SW 1271 (cell line): ENCODE data around the gene FES.

Source experiments
- DNase-seq, 2 experiments: peaks; one replicate each; lab custom pipeline; 2025; lab: John Stamatoyannopoulos, UW

FES gene

GRCh38 chr15:90876046-90876445, 8.3 kb upstream of the FES start:
- DNase-seq: no peak

- no peak for DNase-seq
These were observed 7.7 kb upstream of the FES start for GRCh38 chr15:90876512-90877170.

DNA sequence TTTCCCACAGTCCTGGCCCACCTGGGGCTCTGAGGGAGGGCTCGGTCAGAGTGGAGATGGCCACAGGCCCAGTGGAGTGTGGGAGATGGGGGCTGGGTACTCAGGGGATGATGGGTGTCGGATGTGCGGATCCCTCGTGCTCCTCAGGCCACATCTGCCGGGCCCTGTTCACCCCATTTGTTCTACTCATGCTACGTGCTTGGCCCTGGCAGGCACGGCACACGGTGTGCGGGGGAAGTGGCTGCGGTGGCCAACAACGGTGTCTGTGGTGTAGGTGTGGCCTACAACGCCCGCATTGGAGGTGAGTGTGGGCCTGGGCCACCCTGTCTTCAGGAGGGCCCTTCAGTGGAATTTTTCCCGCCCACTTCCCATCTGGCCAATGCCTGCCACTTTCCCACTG, 7.0 kb upstream of the FES start:
- no peak for DNase-seq

GRCh38 chr15:90877996-90878395, 6.3 kb upstream of the FES start:
- no peak for DNase-seq

- no peak for DNase-seq
These were observed 5.6 kb upstream of the FES start for GRCh38 chr15:90878660-90879059.

DNA sequence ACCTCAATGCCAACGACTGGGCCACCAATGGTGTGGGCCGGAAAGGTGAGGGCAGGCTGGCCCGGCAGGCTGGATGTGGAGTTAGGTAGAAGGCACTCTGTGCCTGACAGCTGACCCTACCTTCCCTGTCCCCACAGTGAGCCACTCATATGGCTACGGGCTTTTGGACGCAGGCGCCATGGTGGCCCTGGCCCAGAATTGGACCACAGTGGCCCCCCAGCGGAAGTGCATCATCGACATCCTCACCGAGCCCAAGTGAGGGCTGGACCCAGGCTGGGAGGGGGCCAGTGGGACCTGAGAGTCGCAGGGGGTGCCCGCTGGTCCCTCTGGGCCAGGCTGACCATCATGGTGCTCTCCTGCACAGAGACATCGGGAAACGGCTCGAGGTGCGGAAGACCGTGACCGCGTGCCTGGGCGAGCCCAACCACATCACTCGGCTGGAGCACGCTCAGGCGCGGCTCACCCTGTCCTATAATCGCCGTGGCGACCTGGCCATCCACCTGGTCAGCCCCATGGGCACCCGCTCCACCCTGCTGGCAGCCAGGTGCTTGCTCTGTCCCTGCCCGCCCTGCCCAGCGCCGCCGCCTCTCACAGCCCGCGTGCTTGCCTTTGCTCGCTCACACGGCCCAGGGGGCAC, 4.5 kb upstream of the FES start:
- no peak for DNase-seq

DNA sequence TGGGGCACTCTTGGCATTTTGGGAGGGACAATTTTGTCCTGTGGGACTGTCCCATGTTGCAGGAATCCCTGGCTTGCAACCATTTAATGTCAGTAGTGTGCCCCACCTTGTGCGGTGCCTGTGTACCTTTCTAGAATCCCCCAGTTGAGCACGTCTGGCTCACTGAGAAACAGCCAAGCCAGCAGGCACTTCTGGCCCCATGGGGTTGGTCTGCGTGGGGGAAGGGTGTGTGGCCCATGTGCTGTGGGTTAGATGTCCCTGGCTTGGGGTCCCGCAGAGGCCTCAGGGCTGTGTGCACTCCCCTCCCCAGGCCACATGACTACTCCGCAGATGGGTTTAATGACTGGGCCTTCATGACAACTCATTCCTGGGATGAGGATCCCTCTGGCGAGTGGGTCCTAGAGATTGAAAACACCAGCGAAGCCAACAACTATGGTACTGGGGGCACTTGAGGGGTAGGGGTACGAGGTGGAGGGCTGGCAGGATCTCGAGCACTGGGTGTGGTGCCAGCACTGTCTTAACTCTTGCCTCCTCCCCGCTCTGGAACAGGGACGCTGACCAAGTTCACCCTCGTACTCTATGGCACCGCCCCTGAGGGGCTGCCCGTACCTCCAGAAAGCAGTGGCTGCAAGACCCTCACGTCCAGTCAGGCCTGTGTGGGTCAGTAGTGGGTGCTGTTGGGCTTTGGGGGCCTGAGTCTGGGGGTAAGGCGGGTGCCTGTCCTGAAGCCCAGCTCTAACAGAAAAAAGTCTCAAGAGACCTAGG, 3.7 kb upstream of the FES start:
- no peak for DNase-seq

- DNase-seq: no peak
These were observed 2.9 kb upstream of the FES start for GRCh38 chr15:90881181-90881977.

- DNase-seq: no peak
These were observed 2.2 kb upstream of the FES start for GRCh38 chr15:90881978-90882721.

- DNase-seq: no peak
These were observed 1.4 kb upstream of the FES start for GRCh38 chr15:90882781-90883525.

DNA sequence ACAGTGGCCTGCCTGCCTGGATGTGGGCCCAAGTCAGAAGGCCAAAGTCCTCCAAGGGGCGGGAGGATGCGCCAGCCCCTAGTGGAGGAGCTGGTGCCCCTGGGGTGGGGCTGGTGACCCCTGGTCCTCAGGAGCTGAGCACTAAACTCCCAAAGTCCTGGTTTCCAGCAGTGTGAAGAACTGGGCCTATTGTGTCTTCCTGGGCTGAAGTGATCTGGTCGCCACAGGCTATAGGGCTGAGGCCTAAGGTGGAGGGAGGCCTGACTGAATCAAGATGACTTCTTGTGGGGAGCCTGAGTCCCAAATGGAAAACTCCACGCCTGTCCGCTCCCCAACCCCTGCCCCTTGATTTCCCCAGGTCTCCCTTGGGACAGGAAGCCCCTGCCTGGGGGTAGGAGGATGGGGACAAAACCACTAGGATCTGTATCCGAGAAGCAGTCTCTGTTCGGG, 753 bp upstream of the FES start:
- no peak for DNase-seq

DNA sequence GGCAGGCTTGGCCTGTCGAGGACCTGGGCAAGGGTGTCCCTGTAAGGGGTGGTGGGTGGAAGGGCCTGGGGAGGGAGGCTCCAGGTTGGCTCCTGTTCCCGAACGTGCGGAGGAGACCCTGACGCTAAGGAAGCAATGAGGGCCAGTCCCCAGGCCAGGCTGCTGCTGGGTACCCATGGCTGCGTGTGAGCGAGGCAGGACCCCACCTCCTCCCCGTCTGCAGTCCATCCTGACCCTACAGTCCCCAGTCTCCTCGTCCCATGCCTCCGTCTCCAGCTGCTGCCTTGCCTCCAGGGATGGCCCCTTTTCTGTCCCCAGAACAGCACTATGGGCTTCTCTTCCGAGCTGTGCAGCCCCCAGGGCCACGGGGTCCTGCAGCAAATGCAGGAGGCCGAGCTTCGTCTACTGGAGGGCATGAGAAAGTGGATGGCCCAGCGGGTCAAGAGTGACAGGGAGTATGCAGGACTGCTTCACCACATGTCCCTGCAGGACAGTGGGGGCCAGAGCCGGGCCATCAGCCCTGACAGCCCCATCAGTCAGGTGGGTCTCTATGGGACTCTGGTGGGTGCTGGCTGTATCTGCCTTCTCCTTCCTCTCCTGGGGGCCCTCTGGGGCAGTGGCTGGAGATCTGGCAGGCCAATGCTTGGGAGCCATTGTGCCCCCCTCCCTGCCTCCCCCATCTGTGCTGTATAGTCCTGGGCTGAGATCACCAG, 571 bp downstream of the FES start:
- no peak for DNase-seq

- DNase-seq: peak in 1 of 2 experiments; percentile 47
These were observed 1.4 kb downstream of the FES start for GRCh38 chr15:90885432-90886290.

GRCh38 chr15:90886291-90886614, 1.9 kb downstream of the FES start:
- DNase-seq: no peak

DNA sequence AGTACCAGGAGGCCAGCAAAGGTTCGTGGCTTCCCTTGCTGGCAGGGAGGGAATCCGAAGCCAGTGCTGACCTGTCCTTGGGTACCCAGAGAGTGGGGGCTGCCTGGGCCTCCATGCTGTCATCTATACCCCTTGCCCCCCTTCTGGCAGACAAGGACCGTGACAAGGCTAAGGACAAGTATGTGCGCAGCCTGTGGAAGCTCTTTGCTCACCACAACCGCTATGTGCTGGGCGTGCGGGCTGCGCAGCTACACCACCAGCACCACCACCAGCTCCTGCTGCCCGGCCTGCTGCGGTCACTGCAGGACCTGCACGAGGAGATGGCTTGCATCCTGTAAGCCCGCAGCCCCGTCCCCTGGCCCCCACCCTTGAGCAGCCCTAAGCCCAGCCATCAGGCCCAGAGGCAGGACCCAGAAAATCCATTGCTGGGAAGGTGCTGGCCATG, 2.8 kb downstream of the FES start:
- DNase-seq: no peak

DNA sequence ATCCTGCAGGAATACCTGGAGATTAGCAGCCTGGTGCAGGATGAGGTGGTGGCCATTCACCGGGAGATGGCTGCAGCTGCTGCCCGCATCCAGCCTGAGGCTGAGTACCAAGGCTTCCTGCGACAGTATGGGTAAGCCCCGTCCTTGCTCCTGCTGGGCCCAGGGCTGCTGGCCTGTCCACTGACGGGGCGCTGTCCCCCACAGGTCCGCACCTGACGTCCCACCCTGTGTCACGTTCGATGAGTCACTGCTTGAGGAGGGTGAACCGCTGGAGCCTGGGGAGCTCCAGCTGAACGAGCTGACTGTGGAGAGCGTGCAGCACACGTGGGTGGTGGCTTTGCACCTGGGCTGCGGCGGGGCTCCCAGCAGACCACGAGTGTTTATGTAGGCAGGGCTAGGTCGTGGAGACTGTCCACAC, 5.0 kb downstream of the FES start:
- DNase-seq: no peak

DNA sequence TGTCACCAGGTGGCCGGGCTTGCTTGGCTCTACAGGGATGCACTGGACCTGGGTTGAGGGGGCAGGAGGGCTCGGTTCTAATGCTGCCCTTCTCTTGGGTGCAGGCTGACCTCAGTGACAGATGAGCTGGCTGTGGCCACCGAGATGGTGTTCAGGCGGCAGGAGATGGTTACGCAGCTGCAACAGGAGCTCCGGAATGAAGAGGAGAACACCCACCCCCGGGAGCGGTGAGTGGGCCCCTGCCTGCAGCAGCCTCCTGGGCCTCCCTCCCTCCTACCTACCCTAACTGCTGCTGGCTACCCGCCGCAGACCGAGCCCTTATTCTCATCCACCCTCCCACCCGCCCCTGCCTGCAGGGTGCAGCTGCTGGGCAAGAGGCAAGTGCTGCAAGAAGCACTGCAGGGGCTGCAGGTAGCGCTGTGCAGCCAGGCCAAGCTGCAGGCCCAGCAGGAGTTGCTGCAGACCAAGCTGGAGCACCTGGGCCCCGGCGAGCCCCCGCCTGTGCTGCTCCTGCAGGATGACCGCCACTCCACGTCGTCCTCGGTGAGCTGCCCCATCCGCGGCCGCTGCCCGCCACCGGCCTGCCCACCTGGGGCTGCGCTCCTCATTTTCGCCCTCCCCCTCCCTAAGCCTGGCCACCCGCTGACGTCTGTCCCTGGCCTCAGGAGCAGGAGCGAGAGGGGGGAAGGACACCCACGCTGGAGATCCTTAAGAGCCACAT, 5.6 kb downstream of the FES start:
- DNase-seq: no peak

- DNase-seq: no peak
These were observed 6.5 kb downstream of the FES start for GRCh38 chr15:90890839-90891238.
